Natural killer cell (primary cell): Measurements from ENCODE around the gene HM13. TPM values are rescaled to one million over a fixed set of nuclear protein-coding genes. Genes with fewer than 3 reads are reported as not detected.

ENCODE experiments used
- ATAC-seq, 3 donors: fragments of 150-1000 bp in 2 of 3; fragments of 200-7000 bp in 1 of 3; cut with Tn5 transposase; 1 replicate in 1 of 3; 2 replicates in 2 of 3; pipeline ENCODE4 v1.10.0; 2021; ENCODE audit warnings: mild to moderate bottlenecking in 2 of 3, moderate library complexity in 2 of 3
- DNase-seq, 2 donors: peaks; one replicate each; pipeline versions ENCODE4 v3.0.0 to v3.0.0-alpha.2; 2013 to 2021; ENCODE audit warnings: mixed read lengths in 1 of 2
- H3K27ac ChIP-seq: one replicate; pipeline ENCODE4 v1.5.1; 2013; ENCODE audit warnings: mild to moderate bottlenecking, low read length
- H3K27me3 ChIP-seq: one replicate; pipeline ENCODE4 v1.6.1; 2013; ENCODE audit warnings: low read length; ENCODE audit not compliant: control insufficient read depth, insufficient read depth
- H3K36me3 ChIP-seq: one replicate; pipeline ENCODE4 v1.6.1; 2013; ENCODE audit warnings: low read length; ENCODE audit not compliant: control insufficient read depth, insufficient read depth
- H3K4me1 ChIP-seq: one replicate; pipeline ENCODE4 v1.6.1; 2013; ENCODE audit warnings: low read length; ENCODE audit not compliant: control insufficient read depth, insufficient read depth
- H3K4me3 ChIP-seq: one replicate; pipeline ENCODE4 v1.5.1; 2013; ENCODE audit warnings: low read length
- H3K9me3 ChIP-seq: one replicate; pipeline ENCODE4 v1.6.1; 2013; ENCODE audit warnings: low read length; ENCODE audit not compliant: control insufficient read depth, insufficient read depth
- H3K27ac Mint-ChIP-seq, 2 donors: one replicate each; pipeline ENCODE4 v1.8.0; 2022; ENCODE audit warnings: mild to moderate bottlenecking in 2 of 2, mixed read lengths in 2 of 2, moderate library complexity in 1 of 2
- H3K27me3 Mint-ChIP-seq, 2 donors: one replicate each; pipeline ENCODE4 v1.8.0; 2022; ENCODE audit warnings: low read depth in 2 of 2, mixed read lengths in 2 of 2
- H3K36me3 Mint-ChIP-seq: one replicate; pipeline ENCODE4 v1.8.0; 2022; ENCODE audit warnings: mixed read lengths
- H3K4me1 Mint-ChIP-seq, 2 donors: one replicate each; pipeline ENCODE4 v1.8.0; 2022; ENCODE audit warnings: mixed read lengths in 2 of 2
- H3K4me3 Mint-ChIP-seq: one replicate; pipeline ENCODE4 v1.8.0; 2022; ENCODE audit warnings: mild to moderate bottlenecking, moderate library complexity, mixed read lengths
- H3K9me3 Mint-ChIP-seq, 2 donors: one replicate each; pipeline ENCODE4 v1.8.0; 2022; ENCODE audit warnings: mixed read lengths in 2 of 2
- WGBS: methylation state at CpG from one replicate; pipeline ENCODE4 v1.1.7; 2013; ENCODE audit warnings: missing lambda C conversion rate; ENCODE audit not compliant: insufficient coverage; 5-methylcytosine and 5-hydroxymethylcytosine counted together
- intact Hi-C: fragments of 100-400 bp; cut with micrococcal nuclease; formaldehyde crosslinking; loops from one replicate; pipeline ENCODE4 v1.14.2; 2022
- total RNA-seq, 4 donors: library from RNA; stranded (reverse); fragments of 120-200 nt in 1 of 4; gene quantifications; one replicate each; pipeline versions ENCODE4 v1.2.3 to v1.2.4, GENCODE V29; 2013 to 2022
- TF ChIP-seq, protein P1 (sequence below): fragments of 200-600 bp; IDR thresholded peaks from one replicate; pipeline ENCODE4 v1.8.0; 2022; ENCODE audit warnings: antibody characterized with exemption

HM13 gene
- total RNA-seq, 3 donors from 2014 or later (not counting 1 experiment from before 2014, with no cell fraction given) = 97.5 to 135 (median 104) TPM

DNA sequence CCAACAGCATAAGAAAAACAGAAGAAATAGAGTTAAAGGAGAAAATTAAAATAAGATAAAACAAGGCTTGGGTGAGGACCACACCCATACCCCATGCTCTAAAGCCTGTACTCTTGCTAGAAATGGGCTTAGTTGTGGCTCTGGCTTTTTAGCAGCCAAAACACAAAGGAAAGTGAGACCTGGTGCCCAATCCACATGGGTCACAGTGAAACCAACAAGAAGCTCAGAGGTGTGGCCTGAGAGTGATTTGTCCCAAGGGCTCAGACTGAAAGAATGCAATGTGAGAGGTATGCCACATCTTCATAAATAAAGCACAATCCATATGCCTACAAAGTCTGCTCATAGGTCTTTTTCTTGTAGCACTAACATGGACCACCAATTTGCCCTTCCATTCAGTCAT, 21.1 kb downstream of the HM13 start:
- H3K27me3 ChIP-seq = no peaks in the 10 kb centered on the region
- no peak overlapping the region for H3K4me3 ChIP-seq
- TF ChIP-seq, protein P1, sequence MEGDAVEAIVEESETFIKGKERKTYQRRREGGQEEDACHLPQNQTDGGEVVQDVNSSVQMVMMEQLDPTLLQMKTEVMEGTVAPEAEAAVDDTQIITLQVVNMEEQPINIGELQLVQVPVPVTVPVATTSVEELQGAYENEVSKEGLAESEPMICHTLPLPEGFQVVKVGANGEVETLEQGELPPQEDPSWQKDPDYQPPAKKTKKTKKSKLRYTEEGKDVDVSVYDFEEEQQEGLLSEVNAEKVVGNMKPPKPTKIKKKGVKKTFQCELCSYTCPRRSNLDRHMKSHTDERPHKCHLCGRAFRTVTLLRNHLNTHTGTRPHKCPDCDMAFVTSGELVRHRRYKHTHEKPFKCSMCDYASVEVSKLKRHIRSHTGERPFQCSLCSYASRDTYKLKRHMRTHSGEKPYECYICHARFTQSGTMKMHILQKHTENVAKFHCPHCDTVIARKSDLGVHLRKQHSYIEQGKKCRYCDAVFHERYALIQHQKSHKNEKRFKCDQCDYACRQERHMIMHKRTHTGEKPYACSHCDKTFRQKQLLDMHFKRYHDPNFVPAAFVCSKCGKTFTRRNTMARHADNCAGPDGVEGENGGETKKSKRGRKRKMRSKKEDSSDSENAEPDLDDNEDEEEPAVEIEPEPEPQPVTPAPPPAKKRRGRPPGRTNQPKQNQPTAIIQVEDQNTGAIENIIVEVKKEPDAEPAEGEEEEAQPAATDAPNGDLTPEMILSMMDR = no peak
- Mint-ChIP-seq H3K9me3 (no peaks in the 10 kb centered on the region), H3K4me1 (peaks cover 34 to 44% of the 10 kb centered on the region in 2 donors), H3K27me3 (no peaks in the 10 kb centered on the region), H3K27ac (peak overlapping the region in 1 of 2 donors; percentile 22), H3K4me3 (no peak overlapping the region), H3K36me3 (peaks cover 16% of the 10 kb centered on the region)
- H3K4me1 ChIP-seq = peaks cover 18% of the 10 kb centered on the region
- no peak for DNase-seq
- no peak for ATAC-seq
- no peak overlapping the region for H3K27ac ChIP-seq
- H3K36me3 ChIP-seq = peaks cover 64% of the 10 kb centered on the region
- no peaks in the 10 kb centered on the region for H3K9me3 ChIP-seq
- intact Hi-C loops = no loop called here

DNA sequence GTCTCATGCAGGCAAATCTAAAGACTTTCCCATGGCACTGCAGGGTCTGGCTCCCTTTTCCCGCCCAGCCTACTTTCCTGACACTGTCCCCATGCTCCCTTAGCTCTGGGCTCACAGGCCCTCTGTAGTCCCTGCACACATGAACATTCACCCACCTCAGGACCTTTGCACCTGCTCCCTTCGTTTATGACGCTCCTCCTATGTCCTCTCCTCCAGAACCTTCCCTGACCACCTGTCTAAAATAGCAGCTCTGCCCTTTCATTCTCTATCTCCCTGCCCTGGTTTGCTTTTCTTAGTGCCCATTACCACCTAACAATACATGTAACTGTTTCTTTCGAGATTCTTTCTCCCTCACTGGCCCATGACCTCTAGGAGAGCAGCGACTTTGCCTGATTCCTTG, 22.3 kb downstream of the HM13 start:
- Histone ChIP-seq H3K27ac (no peak overlapping the region), H3K4me1 (peaks cover 18% of the 10 kb centered on the region), H3K4me3 (no peak overlapping the region), H3K27me3 (no peaks in the 10 kb centered on the region), H3K36me3 (peaks cover 62% of the 10 kb centered on the region), H3K9me3 (no peaks in the 10 kb centered on the region)
- ATAC-seq (no peak), DNase-seq (no peak)
- TF ChIP-seq, protein P1 = no peak
- peaks cover 29 to 40% of the 10 kb centered on the region in 2 donors for H3K4me1 Mint-ChIP-seq
- peak overlapping the region in 1 of 2 donors; percentile 59 for H3K27ac Mint-ChIP-seq
- 97% methylated on average over 5 of the region's 5 CpGs for WGBS
- H3K36me3 Mint-ChIP-seq = peaks cover 16% of the 10 kb centered on the region
- H3K4me3 Mint-ChIP-seq = no peak overlapping the region
- H3K9me3 Mint-ChIP-seq = no peaks in the 10 kb centered on the region
- intact Hi-C loops = no loop called here
- H3K27me3 Mint-ChIP-seq = no peaks in the 10 kb centered on the region

DNA sequence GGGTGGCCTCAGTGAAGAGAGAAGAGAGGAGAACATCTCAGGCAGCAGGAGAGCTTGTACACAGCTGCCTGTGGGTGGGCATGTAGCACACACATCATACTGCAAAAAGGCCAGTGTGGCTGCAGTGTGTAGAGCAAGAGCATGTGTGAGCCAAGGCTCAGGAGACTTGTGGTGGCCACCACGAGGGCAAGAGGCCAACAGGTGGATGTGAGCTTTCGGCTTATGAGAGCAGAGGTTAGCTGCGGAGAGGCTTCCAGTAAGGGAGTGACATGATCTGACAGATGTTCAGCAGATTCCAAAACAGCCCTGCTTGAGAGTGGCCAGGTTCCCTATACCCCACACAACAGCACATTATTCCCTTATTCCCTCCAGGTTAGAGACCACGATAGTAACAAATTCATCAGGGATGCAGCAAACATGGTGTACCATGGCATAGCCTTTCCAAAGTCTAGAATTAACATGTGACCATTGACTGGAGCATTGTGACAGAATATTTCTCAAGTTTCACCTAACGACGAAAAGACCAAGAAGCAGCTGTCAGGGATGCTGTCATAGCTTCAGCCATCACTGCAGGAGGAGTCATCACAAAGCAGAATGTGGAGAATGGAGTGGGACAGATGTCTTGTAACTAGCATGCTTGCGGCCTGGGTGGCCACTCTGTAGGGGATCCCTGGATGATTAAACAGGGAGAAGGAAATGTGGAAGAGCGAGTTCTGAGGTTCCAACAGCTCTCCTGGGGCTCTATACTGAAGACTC, 23.1 kb downstream of the HM13 start:
- peaks cover 58% of the 10 kb centered on the region for H3K36me3 ChIP-seq
- Mint-ChIP-seq H3K27ac (peak overlapping the region; percentile 17 to 59), H3K9me3 (no peaks in the 10 kb centered on the region), H3K4me3 (no peak overlapping the region), H3K4me1 (peaks cover 33 to 48% of the 10 kb centered on the region in 2 donors), H3K27me3 (no peaks in the 10 kb centered on the region), H3K36me3 (peaks cover 14% of the 10 kb centered on the region)
- 83% methylated on average over 8 of the region's 8 CpGs for WGBS
- H3K4me1 ChIP-seq = peaks cover 25% of the 10 kb centered on the region
- peak in 1 of 3 donors; percentile 24 for ATAC-seq
- H3K4me3 ChIP-seq = no peak overlapping the region
- no peaks in the 10 kb centered on the region for H3K9me3 ChIP-seq
- DNase-seq = no peak
- H3K27me3 ChIP-seq = no peaks in the 10 kb centered on the region
- TF ChIP-seq, protein P1 = no peak
- intact Hi-C loops = no loop called here
- H3K27ac ChIP-seq = no peak overlapping the region

DNA sequence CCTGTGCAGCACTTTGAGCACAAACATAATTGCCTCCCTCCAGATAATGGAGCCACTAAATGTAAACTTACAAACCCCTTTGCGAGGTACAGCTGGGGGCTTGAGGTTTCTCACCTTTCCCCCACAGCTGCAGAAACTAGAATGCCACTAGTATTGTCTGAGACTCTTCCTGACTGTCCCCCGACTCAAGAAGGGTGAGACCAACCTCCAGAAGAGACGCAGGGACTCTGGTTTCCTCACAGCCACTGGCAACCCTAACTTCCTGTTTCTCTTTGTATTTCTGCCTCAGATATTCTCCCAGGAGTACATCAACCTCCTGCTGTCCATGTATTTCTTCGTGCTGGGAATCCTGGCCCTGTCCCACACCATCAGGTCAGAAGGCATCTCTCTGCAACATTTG, 23.6 kb downstream of the HM13 start:
- H3K27me3 Mint-ChIP-seq = no peaks in the 10 kb centered on the region
- peak in 1 of 3 donors; percentile 29 for ATAC-seq
- peak overlapping the region; percentile 17 to 59 for H3K27ac Mint-ChIP-seq
- DNase-seq = no peak
- H3K4me1 Mint-ChIP-seq = peaks cover 39 to 48% of the 10 kb centered on the region in 2 donors
- H3K36me3 Mint-ChIP-seq = peaks cover 9% of the 10 kb centered on the region
- no peaks in the 10 kb centered on the region for H3K9me3 Mint-ChIP-seq
- Histone ChIP-seq H3K36me3 (peaks cover 54% of the 10 kb centered on the region), H3K27ac (no peak overlapping the region), H3K9me3 (no peaks in the 10 kb centered on the region), H3K4me1 (peaks cover 31% of the 10 kb centered on the region), H3K4me3 (no peak overlapping the region), H3K27me3 (no peaks in the 10 kb centered on the region)
- TF ChIP-seq, protein P1 = no peak
- intact Hi-C loops = no loop called here
- no peak overlapping the region for H3K4me3 Mint-ChIP-seq
- 13% methylated on average over 4 of the region's 4 CpGs for WGBS
